Measurements from ENCODE around the gene COG7. TPM values are rescaled to one million over a fixed set of nuclear protein-coding genes. Genes with fewer than 3 reads are reported as not detected.
"Not testable (repeated sequence)": the region's sequence is repeated elsewhere in the genome, so short reads cannot be mapped to it uniquely, and the experiment has no call there.

The COG7 gene
- total RNA-seq, 1 experiment from 2014 or later: 38.3 TPM

DNA sequence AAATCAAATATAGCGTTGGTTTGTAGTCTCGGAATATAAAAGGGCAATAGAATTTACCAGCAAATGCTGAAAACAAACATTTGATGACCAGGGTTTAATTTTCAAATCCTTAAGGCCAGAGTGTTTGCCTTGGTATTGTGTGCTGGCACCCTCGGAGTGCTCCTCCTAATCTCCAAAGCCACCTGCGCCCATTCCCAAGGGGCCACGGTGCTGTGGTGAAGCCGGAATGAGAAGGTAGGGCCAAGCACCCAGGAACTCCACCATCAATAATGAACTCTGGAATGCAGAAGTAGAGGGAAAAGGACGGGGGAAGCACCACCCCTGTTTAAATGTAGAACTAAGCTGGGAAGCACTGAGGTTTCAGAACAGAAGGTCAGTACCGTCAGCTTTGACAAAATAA, 51.9 kb downstream of the COG7 start:
- Histone ChIP-seq H3K79me2 (ENCODE audit: low read depth) (no peaks in the 10 kb centered on the region), H3F3A (ENCODE audit: insufficient read depth, low read depth) (peaks cover 9% of the 10 kb centered on the region; the same call in 1 of the 2 replicates), H3K4me1 (replicated peaks; ENCODE audit: insufficient read depth) (peaks cover 13% of the 10 kb centered on the region), H2AFZ (no peak overlapping the region), H3K4me3 (no peak overlapping the region), H3K27me3 (ENCODE audit: insufficient read depth, low read depth) (no peaks in the 10 kb centered on the region), H3K9me3 (ENCODE audit: insufficient read depth, low read depth) (no peaks in the 10 kb centered on the region), H4K20me1 (ENCODE audit: insufficient read depth) (no peaks in the 10 kb centered on the region), H3K4me2 (no peak overlapping the region), H3K36me3 (ENCODE audit: low read depth) (peaks cover 14% of the 10 kb centered on the region; the same call in 1 of the 2 replicates), H3K9me2 (ENCODE audit: insufficient read depth) (no peaks in the 10 kb centered on the region), H3K27ac (no peak overlapping the region)
- ChIA-PET POLR2A (ENCODE audit: unreplicated experiment) (no interaction called here), CTCF (no interaction called here)
- intact Hi-C loops (cut with micrococcal nuclease; ENCODE audit: unreplicated experiment): no loop called here
- TF ChIP-seq, protein P1, sequence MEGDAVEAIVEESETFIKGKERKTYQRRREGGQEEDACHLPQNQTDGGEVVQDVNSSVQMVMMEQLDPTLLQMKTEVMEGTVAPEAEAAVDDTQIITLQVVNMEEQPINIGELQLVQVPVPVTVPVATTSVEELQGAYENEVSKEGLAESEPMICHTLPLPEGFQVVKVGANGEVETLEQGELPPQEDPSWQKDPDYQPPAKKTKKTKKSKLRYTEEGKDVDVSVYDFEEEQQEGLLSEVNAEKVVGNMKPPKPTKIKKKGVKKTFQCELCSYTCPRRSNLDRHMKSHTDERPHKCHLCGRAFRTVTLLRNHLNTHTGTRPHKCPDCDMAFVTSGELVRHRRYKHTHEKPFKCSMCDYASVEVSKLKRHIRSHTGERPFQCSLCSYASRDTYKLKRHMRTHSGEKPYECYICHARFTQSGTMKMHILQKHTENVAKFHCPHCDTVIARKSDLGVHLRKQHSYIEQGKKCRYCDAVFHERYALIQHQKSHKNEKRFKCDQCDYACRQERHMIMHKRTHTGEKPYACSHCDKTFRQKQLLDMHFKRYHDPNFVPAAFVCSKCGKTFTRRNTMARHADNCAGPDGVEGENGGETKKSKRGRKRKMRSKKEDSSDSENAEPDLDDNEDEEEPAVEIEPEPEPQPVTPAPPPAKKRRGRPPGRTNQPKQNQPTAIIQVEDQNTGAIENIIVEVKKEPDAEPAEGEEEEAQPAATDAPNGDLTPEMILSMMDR (conservative IDR thresholded peaks at IDR 0.05): no peak
- no peak for DNase-seq
- BruUV-seq (replicated peaks): no TSS peak

GRCh38 chr16:23400447-23400846, 52.5 kb downstream of the COG7 start:
- CTCF ChIA-PET: not testable (repeated sequence)

DNA sequence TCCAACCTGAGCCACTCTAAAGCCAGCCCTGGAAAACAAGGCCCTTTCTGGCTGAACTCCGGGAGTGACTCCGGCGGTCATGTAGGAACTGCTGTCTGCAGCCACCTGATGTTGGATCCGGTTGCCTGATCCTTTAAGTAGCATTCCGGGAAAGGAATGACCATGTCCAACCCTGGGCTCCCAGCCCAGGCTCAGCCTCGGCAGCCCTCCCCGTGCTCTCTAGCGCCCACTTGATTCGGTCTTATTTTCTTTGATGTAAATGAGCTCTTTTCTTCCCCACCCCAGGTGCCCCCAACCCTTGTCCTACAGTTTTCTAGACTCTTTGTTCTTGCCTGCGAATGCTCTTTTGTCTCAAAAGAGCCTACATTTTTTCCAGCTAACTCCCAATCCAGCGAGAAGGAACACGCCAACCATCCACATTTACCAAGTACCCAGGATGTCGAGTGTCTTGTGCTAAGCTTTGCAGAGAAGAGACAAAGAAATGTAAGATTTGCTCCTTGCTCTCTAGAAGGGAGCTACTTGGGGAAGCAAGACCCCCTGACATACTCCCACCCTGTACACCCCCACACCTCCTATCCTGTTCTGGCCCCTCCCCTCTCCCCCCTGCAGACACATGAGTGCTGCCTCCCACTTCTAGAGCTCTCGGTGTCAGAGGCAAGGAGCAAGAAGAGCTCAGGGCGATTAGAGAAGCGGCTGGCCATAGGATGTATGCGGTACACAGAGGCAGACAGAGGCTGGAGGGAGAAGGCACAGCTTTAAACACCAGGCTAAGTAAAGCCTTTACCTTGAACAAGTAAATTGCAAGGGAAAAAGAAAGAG, 53.8 kb downstream of the COG7 start:
- intact Hi-C loops (cut with micrococcal nuclease; ENCODE audit: unreplicated experiment): no loop called here
- no peak for TF ChIP-seq EZH2 (IDR thresholded peaks at IDR 0.05; ENCODE audit: low read depth)
- TF ChIP-seq, protein P1 (conservative IDR thresholded peaks at IDR 0.05): no peak
- H3K36me3 ChIP-seq (ENCODE audit: low read depth): 0 out of 2 replicates have a peak, but pooled peaks cover 5% of the 10 kb centered on the region
- no peak overlapping the region for H2AFZ ChIP-seq
- no TSS peak for BruUV-seq (replicated peaks)
- 0 out of 2 replicates have a peak, but pooled peaks cover 9% of the 10 kb centered on the region for H3F3A ChIP-seq (ENCODE audit: insufficient read depth, low read depth)
- no peak for DNase-seq
- H3K9me2 ChIP-seq (ENCODE audit: insufficient read depth): no peaks in the 10 kb centered on the region
- H3K4me2 ChIP-seq: no peak overlapping the region
- H3K4me1 ChIP-seq (replicated peaks; ENCODE audit: insufficient read depth): peaks cover 8% of the 10 kb centered on the region
- CTCF ChIA-PET: no interaction called here
- H3K9me3 ChIP-seq (ENCODE audit: insufficient read depth, low read depth): no peaks in the 10 kb centered on the region
- H3K27ac ChIP-seq: no peak overlapping the region
- no peak overlapping the region for H3K4me3 ChIP-seq
- POLR2A ChIA-PET (ENCODE audit: unreplicated experiment): interaction anchor here (0.6 kb wide), 1 partner anchor 1788 kb away, joined by 3 read pairs; no protein-coding TSS in a partner anchor
- H3K27me3 ChIP-seq (ENCODE audit: insufficient read depth, low read depth): no peaks in the 10 kb centered on the region
- H4K20me1 ChIP-seq (ENCODE audit: insufficient read depth): no peaks in the 10 kb centered on the region
- H3K79me2 ChIP-seq (ENCODE audit: low read depth): no peaks in the 10 kb centered on the region

More at GRCh38 chr16:23400447-23400846, 52.5 kb downstream of the COG7 start:
- H3K79me2 ChIP-seq (ENCODE audit: low read depth); H3K9me3 ChIP-seq (ENCODE audit: insufficient read depth, low read depth); H3F3A ChIP-seq (ENCODE audit: insufficient read depth, low read depth); intact Hi-C loops (cut with micrococcal nuclease; ENCODE audit: unreplicated experiment); H3K4me2 ChIP-seq; H3K27ac ChIP-seq; H3K9me2 ChIP-seq (ENCODE audit: insufficient read depth); H2AFZ ChIP-seq; H3K4me3 ChIP-seq; H3K36me3 ChIP-seq (ENCODE audit: low read depth); POLR2A ChIA-PET (ENCODE audit: unreplicated experiment); H4K20me1 ChIP-seq (ENCODE audit: insufficient read depth); BruUV-seq (replicated peaks); H3K27me3 ChIP-seq (ENCODE audit: insufficient read depth, low read depth); DNase-seq: not testable (repeated sequence)
- H3K4me1 ChIP-seq (replicated peaks; ENCODE audit: insufficient read depth): peaks cover 13% of the 10 kb centered on the region
